Epithelial cell of proximal tubule (primary cell): Measurements from ENCODE around the gene RAI1. TPM values are rescaled to one million over a fixed set of nuclear protein-coding genes. Genes with fewer than 3 reads are reported as not detected.
"Not testable (repeated sequence)": the region's sequence is repeated elsewhere in the genome, so short reads cannot be mapped to it uniquely, and the experiment has no call there.

Experiments
- DNase-seq: peaks from one replicate; pipeline ENCODE4 v3.0.0-alpha.2; 2011; ENCODE audit warnings: low read depth
- H3K4me3 ChIP-seq: 2 replicates; pipeline ENCODE4 v1.5.1; 2011; ENCODE audit warnings: low read depth, mild to moderate bottlenecking, low read length
- total RNA-seq: library from RNA; depleted of rRNA; stranded (reverse); fragments of >200 nt; gene quantifications from 2 replicates; pipeline ENCODE4 v1.2.3, GENCODE V29; 2015
- TF ChIP-seq, protein P1 (sequence below): conservative IDR thresholded peaks from 2 replicates; pipeline ENCODE4 v1.5.1; 2012; ENCODE audit warnings: low read depth, mild to moderate bottlenecking, low read length

Gene RAI1
- total RNA-seq, 1 donor from 2014 or later: 13.7 TPM

DNA sequence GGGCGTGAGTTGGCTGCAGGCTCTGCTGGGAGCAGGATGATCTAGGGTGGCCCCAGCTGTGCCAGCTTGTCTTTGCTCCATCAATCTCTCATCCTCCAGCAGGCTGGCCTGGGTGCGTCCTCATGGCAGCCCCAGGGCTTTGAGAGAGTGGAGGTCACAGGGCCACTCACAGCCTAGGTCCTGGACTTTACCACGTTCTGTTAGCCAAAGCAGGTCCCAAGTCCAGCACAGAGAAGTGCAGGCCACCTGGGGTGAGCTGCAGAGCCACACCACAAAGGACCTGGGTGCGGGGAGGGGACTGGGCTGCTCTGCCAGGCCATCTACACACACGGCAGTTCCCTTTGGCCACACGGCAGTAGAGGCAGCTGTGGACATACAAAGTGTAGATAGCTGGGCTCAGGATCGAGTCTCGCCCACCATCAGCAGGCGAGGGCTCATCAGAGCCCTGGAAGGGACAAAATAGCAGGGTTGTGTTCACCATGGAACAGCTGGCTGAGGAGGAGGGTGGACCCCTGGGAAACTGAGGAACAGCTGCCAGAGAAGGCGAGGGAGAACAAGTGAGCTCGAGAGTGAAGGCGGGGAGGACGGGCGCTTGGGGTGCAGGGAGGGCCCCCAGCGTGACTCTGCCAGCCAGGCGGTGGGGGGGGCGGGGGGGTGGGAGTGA is 125.5 kb downstream of the RAI1 start:
- no peak for DNase-seq
- no peak overlapping the region for H3K4me3 ChIP-seq
- TF ChIP-seq, protein P1, sequence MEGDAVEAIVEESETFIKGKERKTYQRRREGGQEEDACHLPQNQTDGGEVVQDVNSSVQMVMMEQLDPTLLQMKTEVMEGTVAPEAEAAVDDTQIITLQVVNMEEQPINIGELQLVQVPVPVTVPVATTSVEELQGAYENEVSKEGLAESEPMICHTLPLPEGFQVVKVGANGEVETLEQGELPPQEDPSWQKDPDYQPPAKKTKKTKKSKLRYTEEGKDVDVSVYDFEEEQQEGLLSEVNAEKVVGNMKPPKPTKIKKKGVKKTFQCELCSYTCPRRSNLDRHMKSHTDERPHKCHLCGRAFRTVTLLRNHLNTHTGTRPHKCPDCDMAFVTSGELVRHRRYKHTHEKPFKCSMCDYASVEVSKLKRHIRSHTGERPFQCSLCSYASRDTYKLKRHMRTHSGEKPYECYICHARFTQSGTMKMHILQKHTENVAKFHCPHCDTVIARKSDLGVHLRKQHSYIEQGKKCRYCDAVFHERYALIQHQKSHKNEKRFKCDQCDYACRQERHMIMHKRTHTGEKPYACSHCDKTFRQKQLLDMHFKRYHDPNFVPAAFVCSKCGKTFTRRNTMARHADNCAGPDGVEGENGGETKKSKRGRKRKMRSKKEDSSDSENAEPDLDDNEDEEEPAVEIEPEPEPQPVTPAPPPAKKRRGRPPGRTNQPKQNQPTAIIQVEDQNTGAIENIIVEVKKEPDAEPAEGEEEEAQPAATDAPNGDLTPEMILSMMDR: no peak

- TF ChIP-seq, protein P1: no peak
- H3K4me3 ChIP-seq: no peak overlapping the region
- no peak for DNase-seq
These were observed 126.2 kb downstream of the RAI1 start for GRCh38 chr17:17807440-17807839.

GRCh38 chr17:17808200-17808599 is 126.9 kb downstream of the RAI1 start:
- H3K4me3 ChIP-seq, DNase-seq: not testable (repeated sequence)

- TF ChIP-seq, protein P1: no peak
- no peak for DNase-seq
- no peak overlapping the region for H3K4me3 ChIP-seq
These were observed 127.6 kb downstream of the RAI1 start for GRCh38 chr17:17808706-17809432.

GRCh38 chr17:17809531-17810083 is 128.3 kb downstream of the RAI1 start:
- DNase-seq: no peak
- no peak overlapping the region for H3K4me3 ChIP-seq
- TF ChIP-seq, protein P1: no peak

DNA sequence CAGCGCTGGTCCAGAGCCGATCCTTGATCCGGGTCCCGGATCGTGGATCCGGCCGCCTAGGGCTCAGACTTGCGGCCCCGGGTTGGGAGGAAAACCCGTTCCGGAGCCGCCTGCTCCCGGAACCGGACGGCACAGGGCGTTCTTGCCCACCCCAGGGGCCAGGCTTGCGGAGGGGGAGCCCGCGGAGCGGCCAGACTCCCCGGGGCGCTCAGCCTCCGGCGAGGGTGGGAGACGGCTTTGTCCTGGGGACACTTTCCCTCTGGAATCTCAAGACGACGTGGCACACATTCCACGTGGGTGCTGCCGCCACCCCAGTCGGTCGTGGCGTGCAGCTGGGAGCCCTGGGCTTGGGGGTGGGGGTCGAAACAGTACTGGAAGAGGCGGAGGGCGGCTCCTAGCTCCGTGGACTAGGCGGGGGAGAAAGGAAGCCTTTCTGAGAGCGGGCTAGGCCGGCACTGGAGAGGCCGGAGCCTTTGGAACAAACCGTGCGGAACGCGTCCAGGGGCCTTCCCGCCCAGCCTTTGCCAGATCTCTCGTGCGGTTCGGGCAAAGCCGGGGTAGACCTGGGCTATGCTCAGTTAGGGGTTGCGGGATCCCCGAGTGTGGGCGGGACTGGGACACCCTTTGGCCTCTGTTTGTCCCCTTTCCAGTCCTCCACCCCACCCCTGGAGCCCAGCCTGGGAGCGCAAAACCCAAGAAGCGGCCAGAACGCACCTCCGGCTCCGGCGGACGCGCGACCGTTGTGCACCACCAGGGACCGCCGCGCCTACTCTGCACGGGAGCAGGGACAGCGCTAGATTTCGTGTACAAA is 129.0 kb downstream of the RAI1 start:
- H3K4me3 ChIP-seq: no peak overlapping the region
- TF ChIP-seq, protein P1: no peak
- DNase-seq: no peak

GRCh38 chr17:17810895-17811248 is 129.6 kb downstream of the RAI1 start:
- no peak overlapping the region for H3K4me3 ChIP-seq
- TF ChIP-seq, protein P1: no peak
- DNase-seq: no peak
